ENCODE measurements around the gene RNF43.

Gene RNF43

GRCh38 chr17:58416937-58417299 is 416 bp downstream of the RNF43 start:
- H3K27me3 Mint-ChIP-seq (ENCODE audit: low read depth, poor library complexity), result peaks cover 2% of the 10 kb centered on the region
- H3K27ac Mint-ChIP-seq, result no peak overlapping the region
- H3K36me3 Mint-ChIP-seq (ENCODE audit: low read depth), result no peaks in the 10 kb centered on the region
- H3K4me3 Mint-ChIP-seq, result peak overlapping the region; percentile 86
- peak; percentile 6 for DNase-seq
- no peaks in the 10 kb centered on the region for H3K9me3 Mint-ChIP-seq
- no peak for TF ChIP-seq CTCF (IDR thresholded peaks at IDR 0.05)
- peaks cover 68% of the 10 kb centered on the region for H3K4me1 Mint-ChIP-seq

DNA sequence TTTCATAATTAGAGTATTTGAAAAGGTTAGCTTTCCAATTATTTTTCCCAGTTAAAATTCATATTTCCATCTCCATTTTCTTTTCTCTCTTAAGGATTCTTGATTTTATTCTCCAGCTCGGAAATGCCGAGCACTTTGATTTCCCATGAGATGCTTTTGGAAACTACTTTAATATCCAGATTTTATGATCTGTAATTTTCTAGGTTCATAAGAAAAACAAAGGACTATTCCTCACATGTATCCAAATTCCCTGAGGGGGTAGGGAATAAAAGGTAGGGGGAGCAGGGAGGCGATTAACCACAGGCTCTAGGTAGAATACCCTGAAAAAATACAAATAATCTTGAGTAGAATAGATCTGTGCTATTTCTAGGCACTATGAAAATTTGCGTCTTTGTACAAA is 938 bp downstream of the RNF43 start:
- Mint-ChIP-seq H3K36me3 (ENCODE audit: low read depth) (no peaks in the 10 kb centered on the region), H3K9me3 (no peaks in the 10 kb centered on the region), H3K4me1 (peaks cover 69% of the 10 kb centered on the region), H3K4me3 (peak overlapping the region; percentile 86), H3K27ac (no peak overlapping the region), H3K27me3 (ENCODE audit: low read depth, poor library complexity) (peaks cover 2% of the 10 kb centered on the region)
- no peak for DNase-seq
- TF ChIP-seq CTCF (IDR thresholded peaks at IDR 0.05), result no peak

DNA sequence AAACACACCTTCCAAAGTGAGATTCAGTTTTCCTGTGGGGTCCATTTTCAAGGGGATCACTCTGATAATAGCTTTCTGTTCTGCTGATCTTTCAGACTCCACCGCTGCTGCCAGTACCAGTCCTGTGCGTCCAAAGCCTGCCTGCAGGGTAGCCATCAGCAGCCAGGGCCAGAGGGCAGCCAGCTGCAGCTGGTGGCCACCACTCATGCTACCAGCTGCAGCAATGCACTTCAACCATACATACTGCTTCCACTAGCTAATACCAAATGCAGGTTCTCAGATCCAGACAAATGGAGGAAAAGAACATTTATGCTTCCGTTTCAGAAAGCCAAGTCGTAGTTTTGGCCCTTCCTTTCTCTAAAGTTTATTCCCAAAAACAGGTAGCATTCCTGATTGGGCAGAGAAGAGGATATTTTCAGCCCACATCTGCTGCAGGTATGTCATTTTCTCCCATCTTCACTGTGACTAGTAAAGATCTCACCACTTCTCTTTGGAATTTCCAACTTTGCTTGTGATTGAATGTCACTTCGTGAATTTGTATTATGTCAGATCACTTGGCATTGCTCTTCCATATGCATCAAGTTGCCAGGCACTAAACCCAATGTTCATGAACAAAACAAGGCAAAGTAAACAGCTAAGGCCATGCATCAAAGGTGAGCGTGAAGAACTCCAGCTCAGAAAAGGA is 1.8 kb downstream of the RNF43 start:
- Mint-ChIP-seq H3K27me3 (ENCODE audit: low read depth, poor library complexity) (peaks cover 2% of the 10 kb centered on the region), H3K4me1 (peaks cover 74% of the 10 kb centered on the region), H3K9me3 (no peaks in the 10 kb centered on the region), H3K36me3 (ENCODE audit: low read depth) (no peaks in the 10 kb centered on the region), H3K4me3 (peak overlapping the region; percentile 86), H3K27ac (no peak overlapping the region)
- peak; percentile 51 for DNase-seq
- no peak for TF ChIP-seq CTCF (IDR thresholded peaks at IDR 0.05)

GRCh38 chr17:58414596-58414997 is 2.7 kb downstream of the RNF43 start:
- Mint-ChIP-seq H3K27ac (no peak overlapping the region), H3K4me1 (peaks cover 74% of the 10 kb centered on the region), H3K36me3 (ENCODE audit: low read depth) (no peaks in the 10 kb centered on the region), H3K27me3 (ENCODE audit: low read depth, poor library complexity) (peaks cover 2% of the 10 kb centered on the region), H3K4me3 (peak overlapping the region; percentile 86), H3K9me3 (no peaks in the 10 kb centered on the region)
- DNase-seq, result no peak
- no peak for TF ChIP-seq CTCF (IDR thresholded peaks at IDR 0.05)

DNA sequence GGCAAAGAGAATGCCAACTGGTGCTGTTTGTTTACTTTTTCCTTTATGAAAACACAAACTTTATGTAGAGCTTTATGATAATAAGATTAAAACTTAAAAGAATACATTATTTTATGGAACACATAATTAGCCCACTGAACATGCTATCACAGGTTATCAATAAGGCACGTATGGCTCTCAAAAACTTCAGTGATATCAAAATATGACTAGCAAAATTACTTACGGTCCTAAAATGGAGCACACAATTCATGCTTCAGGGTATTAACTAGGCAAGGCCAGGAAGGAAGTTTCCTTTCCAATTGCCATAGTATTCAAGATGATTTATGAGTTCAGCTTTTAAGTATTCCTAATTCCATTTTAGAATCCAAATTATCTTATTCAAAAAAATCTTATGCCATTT is 3.6 kb downstream of the RNF43 start:
- Mint-ChIP-seq H3K27ac (peak overlapping the region; percentile 52), H3K27me3 (ENCODE audit: low read depth, poor library complexity) (peaks cover 2% of the 10 kb centered on the region), H3K36me3 (ENCODE audit: low read depth) (no peaks in the 10 kb centered on the region), H3K9me3 (no peaks in the 10 kb centered on the region), H3K4me1 (peaks cover 74% of the 10 kb centered on the region), H3K4me3 (peak overlapping the region; percentile 86)
- no peak for TF ChIP-seq CTCF (IDR thresholded peaks at IDR 0.05)
- no peak for DNase-seq

- TF ChIP-seq CTCF (IDR thresholded peaks at IDR 0.05), result no peak
- peak overlapping the region; percentile 75 for H3K4me3 Mint-ChIP-seq
- peaks cover 2% of the 10 kb centered on the region for H3K27me3 Mint-ChIP-seq (ENCODE audit: low read depth, poor library complexity)
- peak overlapping the region; percentile 52 for H3K27ac Mint-ChIP-seq
- no peak for DNase-seq
- H3K9me3 Mint-ChIP-seq, result no peaks in the 10 kb centered on the region
- H3K36me3 Mint-ChIP-seq (ENCODE audit: low read depth), result no peaks in the 10 kb centered on the region
- peaks cover 71% of the 10 kb centered on the region for H3K4me1 Mint-ChIP-seq
Observed at GRCh38 chr17:58412961-58413586, 4.3 kb downstream of the RNF43 start.

All from nephron progenitor cell (in vitro differentiated cells).